Spinal cord (tissue), 10 donors: ENCODE measurements around the gene NAA40. TPM values are rescaled to one million over a fixed set of nuclear protein-coding genes. Genes with fewer than 3 reads are reported as not detected.

Experiments
- DNase-seq, 6 donors: peaks; one replicate each; pipeline versions ENCODE4 v3.0.0 to v3.0.0-alpha.2; 2013 to 2015; ENCODE audit warnings: low spot score in 6 of 6, low read depth in 4 of 6
- H3K27ac ChIP-seq: one replicate; pipeline ENCODE4 v1.5.1; 2013; ENCODE audit warnings: low read depth, low read length, control low read depth
- H3K27me3 ChIP-seq: one replicate; pipeline ENCODE4 v1.6.1; 2013; ENCODE audit warnings: low read length; ENCODE audit not compliant: control insufficient read depth, insufficient read depth
- H3K36me3 ChIP-seq: one replicate; pipeline ENCODE4 v1.6.1; 2013; ENCODE audit warnings: low read length; ENCODE audit not compliant: control insufficient read depth, insufficient read depth
- H3K4me1 ChIP-seq: one replicate; pipeline ENCODE4 v1.6.1; 2013; ENCODE audit warnings: low read length; ENCODE audit not compliant: control insufficient read depth, insufficient read depth
- H3K4me3 ChIP-seq: one replicate; pipeline ENCODE4 v1.5.1; 2013; ENCODE audit warnings: low read depth, low read length, control low read depth
- H3K9me3 ChIP-seq: one replicate; pipeline ENCODE4 v1.6.1; 2013; ENCODE audit warnings: low read length; ENCODE audit not compliant: control insufficient read depth, insufficient read depth
- WGBS: methylation state at CpG from one replicate; pipeline ENCODE4 v1.1.5; 2013; ENCODE audit warnings: missing lambda C conversion rate; ENCODE audit not compliant: insufficient coverage; 5-methylcytosine and 5-hydroxymethylcytosine counted together
- polyA plus RNA-seq, 2 donors: library from polyadenylated mRNA; unstranded; fragments of 120-200 nt; gene quantifications; one replicate each; pipeline ENCODE4 v1.2.1, GENCODE V29; 2013; ENCODE audit not compliant: insufficient read length in 2 of 2
- total RNA-seq, 2 donors: library from RNA; depleted of rRNA in 1 of 2; stranded (reverse); fragments of 120-200 nt in 1 of 2; fragments of >200 nt in 1 of 2; gene quantifications; one replicate each; pipeline versions ENCODE4 v1.2.3 to v1.2.4, GENCODE V29; 2013 to 2014
- donor health status: healthy.

Gene NAA40
- total and polyA plus RNA-seq, 4 donors: 11.6 to 51.3 (median 29.4) TPM

GRCh38 chr11:63997104-63997700 is 58.4 kb downstream of the NAA40 start:
- H3K27me3 ChIP-seq: peaks cover 10% of the 10 kb centered on the region
- WGBS: 98% methylated on average over 22 of the region's 27 CpGs
- no peak overlapping the region for H3K27ac ChIP-seq
- DNase-seq: no peak
- H3K36me3 ChIP-seq: peaks cover 76% of the 10 kb centered on the region
- H3K9me3 ChIP-seq: no peaks in the 10 kb centered on the region
- H3K4me3 ChIP-seq: no peak overlapping the region
- peaks cover 42% of the 10 kb centered on the region for H3K4me1 ChIP-seq

- no peak overlapping the region for H3K27ac ChIP-seq
Measured at GRCh38 chr11:63997801-63998337, 59.1 kb downstream of the NAA40 start.

GRCh38 chr11:63998558-63999348 is 60.0 kb downstream of the NAA40 start:
- Histone ChIP-seq H3K4me3 (no peak overlapping the region), H3K27ac (no peak overlapping the region), H3K9me3 (no peaks in the 10 kb centered on the region), H3K4me1 (peaks cover 52% of the 10 kb centered on the region), H3K27me3 (peaks cover 10% of the 10 kb centered on the region), H3K36me3 (peaks cover 64% of the 10 kb centered on the region)
- 47% methylated on average over 54 of the region's 54 CpGs for WGBS
- no peak for DNase-seq

More at GRCh38 chr11:63997801-63998337, 59.1 kb downstream of the NAA40 start:
- peaks cover 49% of the 10 kb centered on the region for H3K4me1 ChIP-seq
- no peak overlapping the region for H3K4me3 ChIP-seq
- 71% methylated on average over 9 of the region's 11 CpGs for whole genome bisulfite sequencing
- H3K9me3 ChIP-seq: no peaks in the 10 kb centered on the region
- H3K36me3 ChIP-seq: peaks cover 71% of the 10 kb centered on the region
- DNase-seq: no peak
- H3K27me3 ChIP-seq: peaks cover 10% of the 10 kb centered on the region

DNA sequence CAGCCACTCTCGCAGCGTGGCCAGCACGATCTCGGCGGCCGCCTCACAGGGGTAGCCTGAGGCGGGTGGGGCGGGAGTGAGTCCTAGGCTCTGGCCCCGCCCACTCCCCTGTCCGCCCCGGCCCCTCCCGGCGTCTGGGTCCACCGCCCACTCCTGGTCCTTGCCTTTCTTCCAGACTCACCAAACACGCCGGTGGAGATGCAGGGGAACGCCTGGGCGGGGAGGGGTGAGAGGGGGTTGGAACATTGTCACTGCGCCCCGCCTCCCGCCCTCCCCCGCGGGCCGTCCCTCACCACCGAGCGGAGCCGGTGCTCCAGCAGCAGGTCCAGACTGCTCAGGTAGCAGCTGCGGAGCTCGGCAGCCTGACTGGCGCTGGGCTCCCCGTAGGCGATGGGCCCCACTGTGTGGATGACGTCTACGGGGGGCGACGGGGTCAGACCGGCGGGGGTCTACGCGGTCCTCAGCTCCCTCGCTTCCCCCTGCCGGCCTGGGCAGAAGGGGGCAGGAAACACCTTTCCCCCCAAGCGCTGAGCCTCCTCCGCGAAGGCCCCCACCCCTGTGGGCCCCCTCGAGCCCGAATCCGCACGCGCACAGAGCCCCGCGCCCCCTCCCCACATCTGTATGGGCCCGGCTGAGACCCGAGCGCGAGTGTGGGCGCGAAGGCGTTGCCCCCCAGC is 60.7 kb downstream of the NAA40 start:
- Histone ChIP-seq H3K4me3 (peak overlapping the region; percentile 2), H3K4me1 (peaks cover 60% of the 10 kb centered on the region), H3K27me3 (peaks cover 10% of the 10 kb centered on the region), H3K9me3 (no peaks in the 10 kb centered on the region), H3K36me3 (peaks cover 58% of the 10 kb centered on the region), H3K27ac (no peak overlapping the region)
- DNase-seq: peak in 2 of 6 donors; percentile 53 to 63
- WGBS: 8% methylated on average over 40 of the region's 59 CpGs

DNA sequence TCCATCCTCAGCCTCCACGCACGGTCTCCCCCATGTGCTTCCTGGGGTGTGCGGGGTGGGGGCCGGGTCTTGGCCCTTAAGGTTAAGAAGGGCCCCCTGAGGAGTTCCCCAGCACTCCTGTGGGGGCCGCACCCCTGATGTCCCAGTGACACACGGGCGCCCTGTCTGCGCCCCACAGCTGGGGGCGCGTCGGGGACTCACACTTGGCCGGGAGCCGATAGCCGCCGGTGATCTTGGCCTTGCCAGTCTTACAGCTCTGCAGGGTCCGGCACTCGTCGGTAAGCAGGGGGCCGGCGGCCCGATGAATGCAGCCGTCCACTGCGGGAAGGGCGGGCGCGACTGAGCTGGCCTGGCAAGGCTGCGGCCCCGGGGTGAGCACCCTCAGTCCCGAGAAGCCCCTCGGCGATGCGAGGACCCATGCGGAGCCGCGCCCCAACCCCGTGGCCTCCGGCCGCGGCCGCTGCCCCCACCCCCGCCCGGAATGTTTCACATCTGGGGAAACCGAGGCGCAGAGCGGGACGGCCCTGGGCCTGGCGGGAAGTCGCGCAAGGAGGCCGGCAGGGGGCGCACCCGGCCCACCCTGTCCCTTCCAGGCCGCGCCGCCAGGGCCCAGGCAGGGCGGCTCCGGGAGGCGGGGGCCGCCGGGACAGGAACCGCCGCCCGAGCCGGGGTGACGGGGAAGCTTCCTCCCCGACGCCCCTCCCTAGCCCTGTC is 61.4 kb downstream of the NAA40 start:
- peak in 4 of 6 donors; percentile 50 to 91 (median 71) for DNase-seq
- no peak overlapping the region for H3K27ac ChIP-seq

GRCh38 chr11:64000740-64001483 is 62.1 kb downstream of the NAA40 start:
- WGBS: 22% methylated on average over 60 of the region's 60 CpGs
- peak in 2 of 6 donors; percentile 54 to 55 for DNase-seq
- H3K4me3 ChIP-seq: no peak overlapping the region
- no peaks in the 10 kb centered on the region for H3K9me3 ChIP-seq
- H3K27ac ChIP-seq: no peak overlapping the region
- H3K27me3 ChIP-seq: peaks cover 15% of the 10 kb centered on the region
- peaks cover 45% of the 10 kb centered on the region for H3K36me3 ChIP-seq
- peaks cover 60% of the 10 kb centered on the region for H3K4me1 ChIP-seq

More for the DNA sequence above, 61.4 kb downstream of the NAA40 start:
- H3K36me3 ChIP-seq: peaks cover 51% of the 10 kb centered on the region
- WGBS: 3% methylated on average over 67 of the region's 67 CpGs
- H3K4me3 ChIP-seq: peak overlapping the region; percentile 2
- H3K27me3 ChIP-seq: peaks cover 10% of the 10 kb centered on the region
- peaks cover 60% of the 10 kb centered on the region for H3K4me1 ChIP-seq
- no peaks in the 10 kb centered on the region for H3K9me3 ChIP-seq

- Histone ChIP-seq H3K36me3 (peaks cover 37% of the 10 kb centered on the region), H3K4me3 (no peak overlapping the region), H3K27ac (no peak overlapping the region), H3K27me3 (peaks cover 15% of the 10 kb centered on the region), H3K9me3 (no peaks in the 10 kb centered on the region), H3K4me1 (peaks cover 68% of the 10 kb centered on the region)
- 54% methylated on average over 15 of the region's 23 CpGs for WGBS
- DNase-seq: no peak
Measured at GRCh38 chr11:64001484-64002420, 63.0 kb downstream of the NAA40 start.
